Urothelium cell line (cell line): ENCODE results near the gene DMGDH.
A peak's percentile ranks its signal among the peaks of the same experiment; 100 is the strongest.

Experiments
- DNase-seq: peaks from one replicate; pipeline ENCODE4 v3.0.0; 2011; ENCODE audit warnings: low spot score, mixed read lengths
- FAIRE-seq: peaks from 2 replicates; lab custom pipeline; 2011; peaks lifted over from hg19 to GRCh38; lab: Jason Lieb, UNC

DMGDH gene

GRCh38 chr5:79074641-79075040 is 5.2 kb upstream of the DMGDH start:
- no peak for FAIRE-seq
- DNase-seq, result peak; percentile 53

- FAIRE-seq, result no peak
- DNase-seq, result no peak
Measured at GRCh38 chr5:79070350-79070667, 835 bp upstream of the DMGDH start.

- DNase-seq, result no peak
- no peak for FAIRE-seq
Measured at GRCh38 chr5:79062436-79062835, 7.0 kb downstream of the DMGDH start.

GRCh38 chr5:79059674-79060073 is 9.8 kb downstream of the DMGDH start:
- FAIRE-seq, result no peak
- DNase-seq, result no peak

GRCh38 chr5:79056847-79057246 is 12.6 kb downstream of the DMGDH start:
- FAIRE-seq, result no peak

GRCh38 chr5:79055017-79055416 is 14.5 kb downstream of the DMGDH start:
- DNase-seq (no peak), FAIRE-seq (no peak)

More at GRCh38 chr5:79056847-79057246, 12.6 kb downstream of the DMGDH start:
- no peak for DNase-seq

- FAIRE-seq (no peak), DNase-seq (no peak)
Measured at GRCh38 chr5:79053321-79053720, 16.2 kb downstream of the DMGDH start.

- FAIRE-seq, result no peak
- DNase-seq, result no peak
Measured at GRCh38 chr5:79050498-79050897, 19.0 kb downstream of the DMGDH start.

GRCh38 chr5:79048437-79048836 is 21.0 kb downstream of the DMGDH start:
- no peak for FAIRE-seq

GRCh38 chr5:79047199-79047598 is 22.3 kb downstream of the DMGDH start:
- DNase-seq, result no peak
- FAIRE-seq, result no peak

More at GRCh38 chr5:79048437-79048836, 21.0 kb downstream of the DMGDH start:
- no peak for DNase-seq

- DNase-seq, result no peak
Measured at GRCh38 chr5:79042188-79042587, 27.3 kb downstream of the DMGDH start.

GRCh38 chr5:79036769-79037168 is 32.7 kb downstream of the DMGDH start:
- FAIRE-seq (no peak), DNase-seq (no peak)

More at GRCh38 chr5:79042188-79042587, 27.3 kb downstream of the DMGDH start:
- FAIRE-seq, result no peak

GRCh38 chr5:79035237-79035636 is 34.2 kb downstream of the DMGDH start:
- DNase-seq (no peak), FAIRE-seq (no peak)

- DNase-seq (no peak), FAIRE-seq (no peak)
Measured at GRCh38 chr5:79032782-79033181, 36.7 kb downstream of the DMGDH start.

GRCh38 chr5:79032031-79032695 is 37.3 kb downstream of the DMGDH start:
- no peak for FAIRE-seq

GRCh38 chr5:79031485-79031867 is 38.0 kb downstream of the DMGDH start:
- FAIRE-seq (no peak), DNase-seq (no peak)

More at GRCh38 chr5:79032031-79032695, 37.3 kb downstream of the DMGDH start:
- DNase-seq, result no peak

- DNase-seq (no peak), FAIRE-seq (no peak)
Measured at GRCh38 chr5:79030663-79031484, 38.6 kb downstream of the DMGDH start.

GRCh38 chr5:79025054-79025472 is 44.4 kb downstream of the DMGDH start:
- FAIRE-seq (no peak), DNase-seq (peak; percentile 70)

GRCh38 chr5:79023947-79024346 is 45.5 kb downstream of the DMGDH start:
- DNase-seq, result no peak
- no peak for FAIRE-seq

GRCh38 chr5:79023348-79023747 is 46.1 kb downstream of the DMGDH start:
- no peak for FAIRE-seq
- no peak for DNase-seq

- FAIRE-seq, result no peak
- DNase-seq, result no peak
Measured at GRCh38 chr5:79022771-79023170, 46.7 kb downstream of the DMGDH start.

- no peak for FAIRE-seq
- DNase-seq, result no peak
Measured at GRCh38 chr5:79021753-79022152, 47.7 kb downstream of the DMGDH start.
